ENCODE results near the gene PPEF2.
"Not testable (repeated sequence)": the region's sequence is repeated elsewhere in the genome, so short reads cannot be mapped to it uniquely, and the experiment has no call there.

The PPEF2 gene

GRCh38 chr4:75939890-75940691 is 37.8 kb upstream of the PPEF2 start:
- Histone ChIP-seq H3K36me3 (ENCODE audit: low read depth) (no peaks in the 10 kb centered on the region), H3K9me3 (ENCODE audit: severe bottlenecking) (no peaks in the 10 kb centered on the region), H3K27ac (ENCODE audit: poor library complexity, severe bottlenecking) (no peak overlapping the region), H3K4me1 (ENCODE audit: insufficient read depth, poor library complexity, severe bottlenecking) (peaks cover 3% of the 10 kb centered on the region), H3K27me3 (ENCODE audit: insufficient read depth, poor library complexity, severe bottlenecking) (no peaks in the 10 kb centered on the region), H3K4me3 (ENCODE audit: severe bottlenecking) (peak overlapping the region; percentile 58)
- DNase-seq (ENCODE audit: low spot score): peak; percentile 69
- ATAC-seq (ENCODE audit: low read depth): peak; percentile 70
- no peak for TF ChIP-seq CTCF (IDR thresholded peaks at IDR 0.05; ENCODE audit: poor library complexity, severe bottlenecking)

- Histone ChIP-seq H3K4me3 (ENCODE audit: severe bottlenecking) (no peak overlapping the region), H3K9me3 (ENCODE audit: severe bottlenecking) (no peaks in the 10 kb centered on the region), H3K36me3 (ENCODE audit: low read depth) (no peaks in the 10 kb centered on the region), H3K27ac (ENCODE audit: poor library complexity, severe bottlenecking) (no peak overlapping the region), H3K27me3 (ENCODE audit: insufficient read depth, poor library complexity, severe bottlenecking) (no peaks in the 10 kb centered on the region), H3K4me1 (ENCODE audit: insufficient read depth, poor library complexity, severe bottlenecking) (peaks cover 3% of the 10 kb centered on the region)
- DNase-seq (ENCODE audit: low spot score) (no peak), ATAC-seq (ENCODE audit: low read depth) (no peak)
- no peak for TF ChIP-seq CTCF (IDR thresholded peaks at IDR 0.05; ENCODE audit: poor library complexity, severe bottlenecking)
These were observed 33.4 kb upstream of the PPEF2 start for GRCh38 chr4:75935628-75936027.

- no peak for TF ChIP-seq CTCF (IDR thresholded peaks at IDR 0.05; ENCODE audit: poor library complexity, severe bottlenecking)
- no peak for DNase-seq (ENCODE audit: low spot score)
- no peaks in the 10 kb centered on the region for H3K36me3 ChIP-seq (ENCODE audit: low read depth)
- H3K9me3 ChIP-seq (ENCODE audit: severe bottlenecking): no peaks in the 10 kb centered on the region
- no peak overlapping the region for H3K4me3 ChIP-seq (ENCODE audit: severe bottlenecking)
- H3K27me3 ChIP-seq (ENCODE audit: insufficient read depth, poor library complexity, severe bottlenecking): no peaks in the 10 kb centered on the region
- no peaks in the 10 kb centered on the region for H3K4me1 ChIP-seq (ENCODE audit: insufficient read depth, poor library complexity, severe bottlenecking)
- no peak for ATAC-seq (ENCODE audit: low read depth)
- H3K27ac ChIP-seq (ENCODE audit: poor library complexity, severe bottlenecking): no peak overlapping the region
These were observed 27.9 kb upstream of the PPEF2 start for GRCh38 chr4:75930152-75930551.

GRCh38 chr4:75924916-75925315 is 22.7 kb upstream of the PPEF2 start:
- DNase-seq (ENCODE audit: low spot score); ATAC-seq (ENCODE audit: low read depth); H3K36me3 ChIP-seq (ENCODE audit: low read depth); H3K9me3 ChIP-seq (ENCODE audit: severe bottlenecking); H3K4me1 ChIP-seq (ENCODE audit: insufficient read depth, poor library complexity, severe bottlenecking); H3K27ac ChIP-seq (ENCODE audit: poor library complexity, severe bottlenecking); H3K27me3 ChIP-seq (ENCODE audit: insufficient read depth, poor library complexity, severe bottlenecking); H3K4me3 ChIP-seq (ENCODE audit: severe bottlenecking): not testable (repeated sequence)

GRCh38 chr4:75924309-75924827 is 22.1 kb upstream of the PPEF2 start:
- DNase-seq (ENCODE audit: low spot score) (no peak), ATAC-seq (ENCODE audit: low read depth) (no peak)
- TF ChIP-seq CTCF (IDR thresholded peaks at IDR 0.05; ENCODE audit: poor library complexity, severe bottlenecking): no peak
- Histone ChIP-seq H3K9me3 (ENCODE audit: severe bottlenecking) (no peaks in the 10 kb centered on the region), H3K27me3 (ENCODE audit: insufficient read depth, poor library complexity, severe bottlenecking) (no peaks in the 10 kb centered on the region), H3K27ac (ENCODE audit: poor library complexity, severe bottlenecking) (no peak overlapping the region), H3K4me1 (ENCODE audit: insufficient read depth, poor library complexity, severe bottlenecking) (no peaks in the 10 kb centered on the region), H3K4me3 (ENCODE audit: severe bottlenecking) (no peak overlapping the region), H3K36me3 (ENCODE audit: low read depth) (no peaks in the 10 kb centered on the region)
